GM12865 (cell line): ENCODE data around the gene PITRM1.

Experiments used
- DNase-seq: peaks from one replicate; pipeline ENCODE4 v3.0.0; 2010; ENCODE audit warnings: low read depth
- H3K4me3 ChIP-seq: 2 replicates; pipeline ENCODE4 v1.5.1; 2011; ENCODE audit warnings: mild to moderate bottlenecking, low read depth, low read length, control low read depth
- TF ChIP-seq, protein P1 (sequence below): IDR thresholded peaks from 2 replicates; pipeline ENCODE4 v1.5.1; 2011; ENCODE audit warnings: low read length, control low read depth, low read depth, inconsistent platforms; ENCODE audit not compliant: insufficient read depth; ENCODE audit errors: missing control alignments

Gene PITRM1

DNA sequence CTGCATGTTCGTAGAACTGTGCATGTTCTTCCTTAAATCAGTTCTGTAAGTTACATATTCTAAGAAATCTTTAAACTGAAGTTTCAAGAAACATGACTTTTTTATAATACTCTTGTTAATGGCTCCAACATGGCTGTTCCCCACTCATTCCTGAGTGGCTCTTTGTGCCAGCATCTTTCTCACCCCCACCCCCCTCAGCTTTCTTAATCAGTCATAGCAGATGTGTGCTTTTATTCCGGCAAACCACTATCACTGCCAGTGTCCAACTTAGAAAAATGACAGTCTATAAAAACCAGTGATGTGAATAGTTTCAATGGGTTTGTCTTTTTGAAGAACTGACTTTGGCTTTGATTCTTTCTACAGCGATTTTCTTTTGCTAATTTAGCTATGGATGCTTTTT lies 37.6 kb downstream of the PITRM1 start:
- no peak overlapping the region for H3K4me3 ChIP-seq
- TF ChIP-seq, protein P1, sequence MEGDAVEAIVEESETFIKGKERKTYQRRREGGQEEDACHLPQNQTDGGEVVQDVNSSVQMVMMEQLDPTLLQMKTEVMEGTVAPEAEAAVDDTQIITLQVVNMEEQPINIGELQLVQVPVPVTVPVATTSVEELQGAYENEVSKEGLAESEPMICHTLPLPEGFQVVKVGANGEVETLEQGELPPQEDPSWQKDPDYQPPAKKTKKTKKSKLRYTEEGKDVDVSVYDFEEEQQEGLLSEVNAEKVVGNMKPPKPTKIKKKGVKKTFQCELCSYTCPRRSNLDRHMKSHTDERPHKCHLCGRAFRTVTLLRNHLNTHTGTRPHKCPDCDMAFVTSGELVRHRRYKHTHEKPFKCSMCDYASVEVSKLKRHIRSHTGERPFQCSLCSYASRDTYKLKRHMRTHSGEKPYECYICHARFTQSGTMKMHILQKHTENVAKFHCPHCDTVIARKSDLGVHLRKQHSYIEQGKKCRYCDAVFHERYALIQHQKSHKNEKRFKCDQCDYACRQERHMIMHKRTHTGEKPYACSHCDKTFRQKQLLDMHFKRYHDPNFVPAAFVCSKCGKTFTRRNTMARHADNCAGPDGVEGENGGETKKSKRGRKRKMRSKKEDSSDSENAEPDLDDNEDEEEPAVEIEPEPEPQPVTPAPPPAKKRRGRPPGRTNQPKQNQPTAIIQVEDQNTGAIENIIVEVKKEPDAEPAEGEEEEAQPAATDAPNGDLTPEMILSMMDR: no peak
- DNase-seq: no peak

DNA sequence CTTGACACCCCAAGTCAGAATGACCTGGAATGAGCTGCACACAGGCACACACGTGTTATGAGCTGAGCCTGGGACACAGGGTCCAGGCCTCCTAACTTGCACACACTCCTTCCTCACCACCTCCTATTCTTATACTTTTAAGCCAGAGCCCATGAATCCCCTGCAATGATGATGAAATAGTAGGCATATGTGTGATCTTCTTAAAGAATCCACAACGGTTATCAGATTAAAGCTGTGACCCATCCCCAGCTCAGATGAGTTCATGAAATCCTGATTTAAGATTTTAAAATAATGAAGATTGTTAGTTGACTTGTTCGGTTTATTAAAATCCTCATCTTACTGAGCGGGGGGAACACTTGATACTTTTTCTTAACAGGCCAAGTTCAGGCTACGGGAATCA lies 38.6 kb downstream of the PITRM1 start:
- TF ChIP-seq, protein P1: no peak
- H3K4me3 ChIP-seq: no peak overlapping the region
- DNase-seq: no peak

DNA sequence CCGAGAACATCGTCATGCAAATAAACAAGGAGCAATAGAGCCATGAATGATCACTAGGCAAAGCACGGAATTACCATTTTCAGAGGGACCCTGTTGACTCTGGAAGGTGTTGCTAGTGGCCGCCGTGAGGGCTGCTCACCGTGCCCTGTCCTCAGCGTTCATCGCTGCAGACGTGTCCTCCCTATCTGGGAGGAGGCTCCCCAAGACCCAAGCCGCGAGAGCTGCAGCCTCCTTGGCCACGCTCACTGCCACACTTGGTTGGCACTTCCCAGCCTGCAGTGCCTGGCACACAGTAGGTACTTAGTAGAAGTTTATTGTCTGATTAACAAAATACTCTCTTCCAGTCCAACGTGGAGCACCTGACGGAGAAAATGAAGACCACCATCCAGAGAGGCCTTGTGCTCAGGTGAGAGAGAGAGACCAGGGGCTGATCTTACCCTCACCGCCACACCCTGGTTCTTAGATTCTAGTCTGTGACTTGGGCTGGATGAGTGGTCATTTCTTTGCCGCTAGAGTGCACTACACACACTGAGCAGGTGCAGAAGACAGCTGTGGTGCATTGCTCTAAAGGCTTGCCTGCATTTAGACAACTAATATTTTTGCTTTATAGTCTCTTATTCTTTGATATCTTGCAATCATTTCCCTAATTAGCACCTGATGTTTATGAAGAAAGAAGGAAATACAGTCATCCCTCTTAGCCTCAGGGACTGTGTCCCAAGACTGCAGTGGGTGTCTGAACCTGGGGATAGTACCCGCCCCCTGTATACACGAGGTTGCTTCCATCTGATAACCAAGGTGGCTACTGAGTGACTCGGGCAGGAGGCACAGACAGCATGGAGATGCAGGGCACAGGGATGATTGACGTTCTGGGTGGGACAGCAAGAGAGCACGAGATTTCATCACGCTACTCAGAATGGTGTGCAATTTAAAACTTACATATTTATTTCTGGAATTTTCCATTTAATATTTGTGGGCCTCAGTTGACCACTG lies 40.3 kb downstream of the PITRM1 start:
- no peak overlapping the region for H3K4me3 ChIP-seq
- DNase-seq: no peak
- TF ChIP-seq, protein P1: no peak

DNA sequence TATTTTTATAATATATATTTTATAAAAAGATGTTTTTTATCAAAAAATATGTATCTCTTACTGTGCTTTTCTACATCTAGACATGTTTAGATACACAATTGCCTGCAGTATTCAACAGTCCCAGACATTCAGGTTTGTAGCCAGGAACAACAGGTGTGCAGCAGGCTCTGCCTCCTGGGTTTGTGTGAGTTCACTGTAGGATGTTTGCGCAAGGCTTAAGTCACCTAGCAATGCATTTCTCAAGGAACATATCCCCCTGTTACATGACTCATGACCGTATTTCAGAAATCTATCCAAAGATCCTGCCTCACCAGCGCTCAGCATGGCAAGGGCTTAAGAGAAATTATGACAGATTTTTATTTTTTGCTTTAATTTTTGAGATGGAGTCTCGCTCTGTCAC lies 41.5 kb downstream of the PITRM1 start:
- no peak for DNase-seq
- TF ChIP-seq, protein P1: no peak

DNA sequence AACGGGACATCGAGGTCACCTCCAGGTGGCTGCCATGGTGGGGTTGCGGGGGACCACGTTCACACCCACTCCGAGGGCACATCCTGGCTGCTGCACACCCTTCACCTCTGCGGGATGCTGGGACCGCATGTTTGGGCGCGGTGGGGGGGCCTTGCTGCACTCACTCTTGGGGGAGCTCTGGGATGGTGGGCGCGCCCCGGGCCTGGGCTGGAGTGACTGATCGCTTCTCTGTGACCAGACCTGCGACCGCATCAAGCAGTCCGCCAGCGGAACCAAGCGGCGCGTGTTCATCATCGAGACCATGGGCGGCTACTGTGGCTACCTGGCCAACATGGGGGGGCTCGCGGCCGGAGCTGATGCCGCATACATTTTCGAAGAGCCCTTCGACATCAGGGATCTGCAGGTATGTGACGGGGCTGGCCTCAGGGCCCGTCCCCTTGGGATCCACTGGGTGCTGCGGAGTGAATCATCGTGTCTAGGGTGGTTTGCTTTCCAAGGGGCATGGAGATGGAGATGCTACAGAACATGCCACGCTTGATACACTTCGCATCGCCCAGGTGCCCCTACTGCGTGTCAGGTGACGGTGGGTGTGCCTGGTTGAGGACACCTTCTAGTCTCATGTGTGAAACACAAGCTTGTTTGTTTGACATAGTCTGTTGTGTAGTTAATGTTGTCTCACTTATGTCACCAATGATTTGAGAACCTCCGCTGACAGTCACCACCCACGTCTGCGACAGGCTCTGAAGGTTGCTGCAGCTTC lies 42.8 kb downstream of the PITRM1 start:
- TF ChIP-seq, protein P1: no peak
- no peak overlapping the region for H3K4me3 ChIP-seq
- no peak for DNase-seq

More for the DNA sequence above, 41.5 kb downstream of the PITRM1 start:
- no peak overlapping the region for H3K4me3 ChIP-seq

DNA sequence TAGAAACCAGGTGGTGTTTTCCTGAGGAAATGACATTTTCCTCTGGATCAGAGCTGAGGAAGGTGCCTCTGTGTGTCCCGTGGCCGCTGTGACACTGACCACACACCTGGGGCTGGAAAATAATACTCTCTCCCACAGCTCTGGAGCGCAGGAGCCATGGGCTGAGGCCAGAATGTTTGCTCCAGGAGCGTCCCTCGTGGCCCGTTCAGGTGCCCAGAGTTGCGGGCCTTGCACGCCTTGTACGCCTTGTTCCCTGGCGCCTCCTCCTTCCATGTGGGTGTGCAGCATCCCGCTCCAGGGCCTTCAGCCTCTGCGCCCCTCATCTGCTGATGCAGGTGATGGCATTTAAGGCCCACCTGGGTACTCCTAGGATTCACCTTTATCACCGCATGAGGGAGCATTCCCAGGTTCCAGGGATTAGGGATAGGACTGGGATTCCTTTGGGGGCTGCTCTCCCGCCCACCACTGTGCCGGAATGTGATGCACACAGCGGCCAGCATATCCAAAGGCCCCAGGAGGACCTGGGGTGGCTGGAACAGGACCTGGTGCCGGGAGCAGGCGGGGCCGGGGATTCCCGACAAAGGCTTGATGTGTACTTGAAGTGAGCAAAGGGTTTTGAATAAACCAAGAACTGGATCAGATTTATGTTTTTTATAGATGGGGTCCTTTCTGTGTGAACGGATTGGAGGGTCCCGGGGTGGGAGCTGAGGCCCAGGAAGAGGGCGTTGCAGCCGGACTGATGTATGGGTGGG lies 44.0 kb downstream of the PITRM1 start:
- DNase-seq: no peak
- TF ChIP-seq, protein P1: no peak
- H3K4me3 ChIP-seq: no peak overlapping the region
